Measurements from ENCODE around the gene BLM. TPM values are rescaled to one million over a fixed set of nuclear protein-coding genes. Genes with fewer than 3 reads are reported as not detected.
"Not testable (repeated sequence)": the region's sequence is repeated elsewhere in the genome, so short reads cannot be mapped to it uniquely, and the experiment has no call there.

Gene BLM
- total RNA-seq, 2 donors from 2014 or later: 49.6 to 58.7 TPM

- Mint-ChIP-seq H3K36me3 (peaks cover 7% of the 10 kb centered on the region), H3K27ac (peak overlapping the region; percentile 97 to 99), H3K9me3 (no peaks in the 10 kb centered on the region), H3K27me3 (no peaks in the 10 kb centered on the region), H3K4me3 (peak overlapping the region; percentile 90), H3K4me1 (ENCODE audit: low read depth in 2 of 2) (peaks cover 48 to 60% of the 10 kb centered on the region in 2 donors)
- DNase-seq (ENCODE audit: low spot score) (peak; percentile 96), ATAC-seq (peak; percentile 93 to 94)
These were observed 112.8 kb downstream of the BLM start for GRCh38 chr15:90829942-90830440.

- H3K4me1 Mint-ChIP-seq (ENCODE audit: low read depth in 2 of 2): peaks cover 48 to 65% of the 10 kb centered on the region in 2 donors
- peaks cover 7% of the 10 kb centered on the region for H3K36me3 Mint-ChIP-seq
- no peak overlapping the region for H3K4me3 Mint-ChIP-seq
- DNase-seq (ENCODE audit: low spot score): no peak
- H3K27me3 Mint-ChIP-seq: no peaks in the 10 kb centered on the region
- peak overlapping the region; percentile 90 to 99 for H3K27ac Mint-ChIP-seq
- ATAC-seq: no peak
- H3K9me3 Mint-ChIP-seq: no peaks in the 10 kb centered on the region
These were observed 117.5 kb downstream of the BLM start for GRCh38 chr15:90834626-90835025.

DNA sequence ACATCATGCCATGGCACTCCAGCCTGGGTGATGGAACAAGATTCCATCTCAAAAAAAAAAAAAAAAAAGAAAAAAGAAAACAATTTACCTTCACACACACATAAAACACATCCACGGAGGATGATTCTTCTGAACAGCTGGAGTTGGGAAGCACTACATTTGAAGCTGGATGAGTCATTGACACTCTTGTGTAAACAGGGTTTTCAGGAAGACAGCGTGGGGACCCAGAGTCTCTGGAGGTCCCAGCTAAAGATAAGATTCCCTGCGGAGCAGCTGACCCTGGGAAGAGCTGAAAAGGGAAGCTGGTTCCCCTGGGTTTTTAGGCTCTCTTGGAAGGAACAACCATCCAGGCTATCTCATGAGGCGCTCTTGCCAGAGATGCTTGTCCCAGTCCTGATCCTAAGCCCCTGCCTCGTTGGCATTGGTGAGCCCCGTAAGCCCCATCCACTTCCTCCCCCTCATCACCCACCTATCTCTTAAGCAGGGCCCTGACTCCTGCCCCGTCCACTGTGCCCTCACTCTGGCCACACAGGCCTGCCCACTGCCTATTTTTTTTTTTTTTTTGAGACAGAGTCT lies 119.2 kb downstream of the BLM start:
- Mint-ChIP-seq H3K9me3 (no peaks in the 10 kb centered on the region), H3K27ac (peak overlapping the region; percentile 90 to 99), H3K27me3 (no peaks in the 10 kb centered on the region), H3K36me3 (no peaks in the 10 kb centered on the region), H3K4me3 (peak overlapping the region; percentile 83), H3K4me1 (ENCODE audit: low read depth in 2 of 2) (peaks cover 41 to 59% of the 10 kb centered on the region in 2 donors)
- no peak for DNase-seq (ENCODE audit: low spot score)
- no peak for ATAC-seq

GRCh38 chr15:90837094-90837493 lies 119.9 kb downstream of the BLM start:
- Mint-ChIP-seq H3K36me3 (no peaks in the 10 kb centered on the region), H3K4me3 (peak overlapping the region; percentile 83), H3K27me3 (no peaks in the 10 kb centered on the region), H3K27ac (peak overlapping the region; percentile 90 to 99), H3K4me1 (ENCODE audit: low read depth in 2 of 2) (peaks cover 48 to 64% of the 10 kb centered on the region in 2 donors), H3K9me3 (no peaks in the 10 kb centered on the region)
- ATAC-seq: no peak
- DNase-seq (ENCODE audit: low spot score): no peak

GRCh38 chr15:90838139-90838538 lies 121.0 kb downstream of the BLM start:
- ATAC-seq (peak; percentile 95 to 96), DNase-seq (ENCODE audit: low spot score) (peak; percentile 96)
- H3K27me3 Mint-ChIP-seq: no peaks in the 10 kb centered on the region
- H3K9me3 Mint-ChIP-seq: no peaks in the 10 kb centered on the region
- no peaks in the 10 kb centered on the region for H3K36me3 Mint-ChIP-seq
- peaks cover 53 to 60% of the 10 kb centered on the region in 2 donors for H3K4me1 Mint-ChIP-seq (ENCODE audit: low read depth in 2 of 2)
- H3K4me3 Mint-ChIP-seq: peak overlapping the region; percentile 83
- peak overlapping the region; percentile 90 to 99 for H3K27ac Mint-ChIP-seq

GRCh38 chr15:90838544-90838943 lies 121.4 kb downstream of the BLM start:
- peaks cover 53 to 63% of the 10 kb centered on the region in 2 donors for H3K4me1 Mint-ChIP-seq (ENCODE audit: low read depth in 2 of 2)
- no peaks in the 10 kb centered on the region for H3K27me3 Mint-ChIP-seq
- no peaks in the 10 kb centered on the region for H3K36me3 Mint-ChIP-seq
- H3K4me3 Mint-ChIP-seq: peak overlapping the region; percentile 83
- no peaks in the 10 kb centered on the region for H3K9me3 Mint-ChIP-seq
- DNase-seq (ENCODE audit: low spot score) (no peak), ATAC-seq (peak in 1 of 2 donors; percentile 2)
- peak overlapping the region; percentile 90 to 99 for H3K27ac Mint-ChIP-seq

DNA sequence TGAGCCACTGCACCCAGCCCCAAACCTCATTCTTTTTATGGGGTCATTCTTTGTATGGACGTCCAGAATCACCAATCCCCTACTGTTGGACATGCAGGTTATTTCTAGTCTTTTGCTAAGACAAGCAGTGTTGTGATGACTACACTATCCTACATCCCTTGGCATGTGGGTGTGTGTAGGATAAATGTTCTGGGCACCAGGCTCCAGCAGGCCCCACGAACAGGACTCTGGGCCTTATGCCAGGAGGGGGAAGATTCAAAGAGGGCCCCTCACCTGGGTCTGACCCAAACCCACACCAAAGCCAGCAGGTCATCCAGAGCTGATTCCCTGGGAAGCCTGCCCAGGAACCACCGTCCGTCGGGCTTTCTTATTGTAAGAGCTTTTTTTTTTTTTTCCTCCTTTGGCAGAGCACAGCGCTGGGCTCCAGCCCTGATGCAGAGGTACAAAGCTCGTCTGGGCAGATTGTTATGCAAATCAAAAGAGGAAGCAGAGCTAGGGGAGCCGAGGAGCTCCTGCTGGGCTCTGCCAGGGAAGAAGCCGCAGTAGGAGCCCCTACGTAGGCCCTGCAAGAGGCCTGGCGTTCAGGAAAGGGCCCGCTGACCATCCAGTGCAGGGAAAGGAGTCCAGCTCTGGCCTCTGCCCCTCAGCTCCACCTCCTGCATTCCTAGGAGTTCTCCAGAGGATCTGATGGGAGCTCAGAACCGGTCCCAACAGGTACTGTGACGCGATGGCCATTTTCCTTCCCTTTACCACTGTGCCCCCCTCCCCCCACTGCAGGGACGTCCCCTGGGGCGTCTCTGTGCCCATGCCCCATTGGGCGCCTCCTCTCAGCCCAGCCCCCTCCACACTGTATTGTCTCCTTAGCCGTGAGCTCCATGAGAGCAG lies 122.3 kb downstream of the BLM start:
- peak overlapping the region; percentile 51 for H3K4me3 Mint-ChIP-seq
- DNase-seq (ENCODE audit: low spot score): no peak
- H3K27me3 Mint-ChIP-seq: no peaks in the 10 kb centered on the region
- peak overlapping the region; percentile 90 to 99 for H3K27ac Mint-ChIP-seq
- H3K36me3 Mint-ChIP-seq: no peaks in the 10 kb centered on the region
- no peaks in the 10 kb centered on the region for H3K9me3 Mint-ChIP-seq
- ATAC-seq: no peak
- peaks cover 47 to 63% of the 10 kb centered on the region in 2 donors for H3K4me1 Mint-ChIP-seq (ENCODE audit: low read depth in 2 of 2)

GRCh38 chr15:90840157-90840855 lies 123.2 kb downstream of the BLM start:
- Mint-ChIP-seq H3K27ac (peak overlapping the region; percentile 90 to 99), H3K9me3 (no peaks in the 10 kb centered on the region), H3K27me3 (no peaks in the 10 kb centered on the region), H3K36me3 (no peaks in the 10 kb centered on the region), H3K4me1 (ENCODE audit: low read depth in 2 of 2) (peaks cover 53 to 60% of the 10 kb centered on the region in 2 donors), H3K4me3 (peak overlapping the region; percentile 44)
- DNase-seq (ENCODE audit: low spot score) (no peak), ATAC-seq (no peak)

GRCh38 chr15:90840954-90841353 lies 123.8 kb downstream of the BLM start:
- H3K4me3 Mint-ChIP-seq: no peak overlapping the region
- no peak for DNase-seq (ENCODE audit: low spot score)

GRCh38 chr15:90844696-90845095 lies 127.5 kb downstream of the BLM start:
- peak overlapping the region; percentile 91 to 96 for H3K27ac Mint-ChIP-seq
- peaks cover 34 to 39% of the 10 kb centered on the region in 2 donors for H3K4me1 Mint-ChIP-seq (ENCODE audit: low read depth in 2 of 2)

More at GRCh38 chr15:90840954-90841353, 123.8 kb downstream of the BLM start:
- Mint-ChIP-seq H3K4me1 (ENCODE audit: low read depth in 2 of 2) (peaks cover 56 to 62% of the 10 kb centered on the region in 2 donors), H3K36me3 (no peaks in the 10 kb centered on the region), H3K27me3 (no peaks in the 10 kb centered on the region), H3K27ac (no peak overlapping the region), H3K9me3 (no peaks in the 10 kb centered on the region)
- ATAC-seq: no peak

DNA sequence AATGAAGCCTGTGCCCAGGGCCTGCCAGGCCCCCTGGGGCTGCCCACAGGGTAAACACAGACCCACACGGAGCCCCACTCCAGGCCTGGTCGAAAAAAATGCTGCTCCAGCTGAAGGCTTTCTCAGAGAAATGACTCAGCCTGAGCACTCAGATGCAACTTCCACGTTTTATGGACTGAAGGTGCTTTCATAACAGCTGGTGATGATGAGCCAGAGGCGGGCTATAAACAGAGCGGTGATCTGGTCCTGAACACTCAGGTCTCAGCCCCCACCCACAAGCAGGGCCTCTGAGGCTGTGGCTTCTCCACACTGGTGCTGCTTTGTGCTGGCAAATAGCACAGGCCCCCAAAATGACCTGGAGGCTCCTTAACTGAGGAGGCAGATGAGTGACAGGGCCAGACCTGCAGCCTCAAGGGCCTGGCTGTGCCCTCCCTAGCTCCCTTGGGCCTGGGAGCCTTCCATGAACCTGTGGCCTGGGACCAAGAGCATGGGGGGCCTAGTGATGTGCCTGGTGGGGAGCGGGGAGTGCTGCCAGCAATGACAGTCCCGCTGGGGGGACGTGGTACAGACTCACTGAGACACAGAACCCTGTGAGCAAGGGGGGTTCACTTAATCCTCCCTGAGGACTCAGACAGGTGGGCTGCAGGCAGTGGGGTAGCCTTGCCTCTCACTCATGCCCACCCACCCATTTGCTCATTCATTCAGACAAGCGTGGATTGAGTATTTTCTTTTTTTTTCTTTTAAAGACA lies 128.2 kb downstream of the BLM start:
- Mint-ChIP-seq H3K9me3 (no peaks in the 10 kb centered on the region), H3K27ac (peak overlapping the region; percentile 91 to 96), H3K27me3 (no peaks in the 10 kb centered on the region), H3K36me3 (no peaks in the 10 kb centered on the region), H3K4me3 (peak overlapping the region; percentile 63), H3K4me1 (ENCODE audit: low read depth in 2 of 2) (peaks cover 27 to 34% of the 10 kb centered on the region in 2 donors)
- ATAC-seq (peak; percentile 91 to 96), DNase-seq (ENCODE audit: low spot score) (peak; percentile 80)

More at GRCh38 chr15:90844696-90845095, 127.5 kb downstream of the BLM start:
- DNase-seq (ENCODE audit: low spot score) (no peak), ATAC-seq (peak in 1 of 2 donors; percentile 1)
- Mint-ChIP-seq H3K9me3 (no peaks in the 10 kb centered on the region), H3K4me3 (peak overlapping the region; percentile 63), H3K36me3 (no peaks in the 10 kb centered on the region), H3K27me3 (no peaks in the 10 kb centered on the region)

DNA sequence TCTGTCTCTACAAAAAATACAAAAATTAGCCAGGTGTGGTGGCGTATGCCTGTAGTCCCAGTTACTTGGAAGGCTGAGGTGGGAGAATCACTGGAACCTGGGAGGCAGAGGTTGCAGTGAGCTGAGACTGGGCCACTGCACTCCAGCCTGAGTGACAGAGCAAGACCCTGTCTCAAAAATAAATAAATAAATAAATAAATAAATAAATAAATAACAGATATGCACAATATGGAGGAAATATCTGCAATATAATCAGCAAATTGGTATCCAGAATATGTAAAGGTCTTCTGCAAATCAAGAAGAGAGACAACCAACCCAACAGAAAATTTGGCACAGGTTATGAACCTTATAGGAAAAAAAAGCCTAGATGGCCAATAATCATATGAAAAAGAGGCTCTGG lies 132.3 kb downstream of the BLM start:
- not testable (repeated sequence) for ATAC-seq; H3K9me3 Mint-ChIP-seq; DNase-seq (ENCODE audit: low spot score); H3K27me3 Mint-ChIP-seq; H3K36me3 Mint-ChIP-seq
- peak overlapping the region; percentile 70 to 98 for H3K27ac Mint-ChIP-seq
- H3K4me1 Mint-ChIP-seq (ENCODE audit: low read depth in 2 of 2): peaks cover 47 to 50% of the 10 kb centered on the region in 2 donors
- peak overlapping the region; percentile 34 for H3K4me3 Mint-ChIP-seq

DNA sequence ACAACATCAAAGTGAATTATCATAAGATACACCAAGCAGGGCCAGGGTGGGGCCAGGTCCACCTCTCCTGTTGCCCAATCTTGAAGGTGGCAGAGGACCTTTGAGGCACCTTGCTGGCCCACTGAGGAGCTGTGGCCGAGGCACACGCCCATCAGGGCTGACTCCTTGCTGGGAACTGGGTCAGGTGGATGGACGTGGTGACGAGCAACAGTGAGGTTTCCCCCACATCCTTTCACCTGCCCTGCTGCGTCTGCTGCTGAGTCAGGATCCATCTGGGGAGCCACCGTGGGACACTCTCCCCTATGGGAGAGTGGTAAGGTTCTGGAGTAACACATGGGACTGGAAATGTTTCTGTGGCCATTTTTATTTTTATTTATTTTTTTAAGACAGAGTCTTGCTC lies 134.0 kb downstream of the BLM start:
- peak; percentile 26 to 59 for ATAC-seq
- Mint-ChIP-seq H3K9me3 (peaks cover 3% of the 10 kb centered on the region), H3K27ac (peak overlapping the region; percentile 92 to 98), H3K4me3 (peak overlapping the region; percentile 90), H3K36me3 (peaks cover 10% of the 10 kb centered on the region), H3K4me1 (ENCODE audit: low read depth in 2 of 2) (peaks cover 51 to 53% of the 10 kb centered on the region in 2 donors), H3K27me3 (no peaks in the 10 kb centered on the region)
- DNase-seq (ENCODE audit: low spot score): peak; percentile 79

Measured in natural killer cell treated with Interleukin-12 subunit alpha and Interleukin-12 subunit beta and Interleukin-15 and Interleukin-18, amount 100 ng/mL, for 72 hours (primary cell).